Skin of body (tissue), 2 donors: ENCODE measurements around the gene RRP9. TPM values are rescaled to one million over a fixed set of nuclear protein-coding genes. Genes with fewer than 3 reads are reported as not detected.
"Not testable (repeated sequence)": the region's sequence is repeated elsewhere in the genome, so short reads cannot be mapped to it uniquely, and the experiment has no call there.

Source experiments
- DNase-seq: peaks from one replicate; lab custom pipeline; 2025; lab: John Stamatoyannopoulos, UW
- total RNA-seq: library from RNA; depleted of rRNA; stranded (reverse); fragments of >200 nt; gene quantifications from one replicate; pipeline ENCODE4 v1.2.3, GENCODE V29; 2014

Gene RRP9, protein sequence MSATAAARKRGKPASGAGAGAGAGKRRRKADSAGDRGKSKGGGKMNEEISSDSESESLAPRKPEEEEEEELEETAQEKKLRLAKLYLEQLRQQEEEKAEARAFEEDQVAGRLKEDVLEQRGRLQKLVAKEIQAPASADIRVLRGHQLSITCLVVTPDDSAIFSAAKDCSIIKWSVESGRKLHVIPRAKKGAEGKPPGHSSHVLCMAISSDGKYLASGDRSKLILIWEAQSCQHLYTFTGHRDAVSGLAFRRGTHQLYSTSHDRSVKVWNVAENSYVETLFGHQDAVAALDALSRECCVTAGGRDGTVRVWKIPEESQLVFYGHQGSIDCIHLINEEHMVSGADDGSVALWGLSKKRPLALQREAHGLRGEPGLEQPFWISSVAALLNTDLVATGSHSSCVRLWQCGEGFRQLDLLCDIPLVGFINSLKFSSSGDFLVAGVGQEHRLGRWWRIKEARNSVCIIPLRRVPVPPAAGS
- 9.8 TPM for total RNA-seq

DNA sequence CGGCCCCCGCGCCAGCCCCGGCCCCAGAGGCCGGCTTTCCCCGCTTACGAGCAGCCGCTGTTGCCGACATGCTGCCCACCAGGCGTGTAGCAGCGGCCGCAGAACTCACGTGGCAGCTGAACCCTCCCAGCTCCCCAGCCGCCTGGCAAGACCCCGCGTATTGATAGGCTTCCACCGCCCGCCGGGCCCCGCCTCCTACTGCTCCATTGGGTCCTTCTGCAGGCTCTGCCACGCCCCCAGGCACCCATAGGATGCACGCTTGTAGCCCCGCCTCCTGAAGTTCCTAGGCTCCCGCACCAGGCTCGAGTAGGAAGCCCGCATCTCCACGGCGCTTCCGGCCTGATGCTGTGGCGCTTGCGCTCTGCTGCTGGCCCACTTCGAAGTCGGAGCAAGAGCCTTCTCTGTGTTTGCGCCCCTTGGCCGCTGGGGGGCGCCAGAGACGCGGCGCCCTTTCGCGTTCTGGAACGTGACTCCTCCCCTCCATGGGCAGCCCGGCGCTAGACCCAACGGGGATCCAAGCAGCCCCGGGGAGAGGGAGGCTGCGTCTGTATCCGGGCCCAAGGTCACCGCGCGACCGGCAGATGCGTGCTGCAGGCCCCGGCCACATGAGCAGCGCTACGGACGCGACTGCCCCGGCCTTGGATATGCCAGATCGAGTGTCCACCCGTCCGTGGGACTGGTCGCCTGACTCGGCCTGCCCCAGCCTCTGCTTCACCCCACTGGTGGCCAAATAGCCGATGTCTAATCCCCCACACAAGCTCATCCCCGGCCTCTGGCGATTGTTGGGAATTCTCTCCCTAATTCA, at the start of gene RRP9, which contains the start of gene PARP3:
Gene RRP9, minus strand, starts transcription at position 107 of the 805 bp plus-strand sequence. Its CDS starts 37 bp downstream, at position 70.
Gene PARP3, plus strand, starts transcription at position 566 of the 805 bp plus-strand sequence. CDS start 993 bp downstream, outside the sequence.
- peak; percentile 100 for DNase-seq

DNA sequence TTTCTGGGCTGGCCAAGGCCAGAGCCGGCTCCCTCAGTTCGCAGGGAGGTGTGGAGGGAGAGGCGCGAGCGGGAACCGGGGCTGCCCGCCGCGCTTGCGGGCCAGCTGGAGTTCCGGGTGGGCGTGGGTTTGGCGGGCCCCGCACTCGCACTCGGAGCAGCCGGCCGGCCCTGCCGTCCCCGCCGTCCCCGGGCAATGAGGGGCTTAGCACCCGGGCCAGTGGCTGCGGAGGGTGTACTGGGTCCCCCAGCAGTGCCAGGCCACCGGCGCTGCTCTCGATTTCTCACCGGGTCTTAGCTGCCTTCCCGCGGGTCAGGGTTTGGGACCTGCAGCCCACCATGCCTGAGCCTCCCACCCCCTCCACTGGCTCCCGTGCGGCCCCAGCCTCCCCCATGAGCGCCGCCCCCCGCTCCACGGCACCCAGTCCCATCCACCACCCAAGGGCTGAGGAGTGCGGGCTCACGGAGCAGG, 48.8 kb upstream of the RRP9 start:
- DNase-seq, result not testable (repeated sequence)

DNA sequence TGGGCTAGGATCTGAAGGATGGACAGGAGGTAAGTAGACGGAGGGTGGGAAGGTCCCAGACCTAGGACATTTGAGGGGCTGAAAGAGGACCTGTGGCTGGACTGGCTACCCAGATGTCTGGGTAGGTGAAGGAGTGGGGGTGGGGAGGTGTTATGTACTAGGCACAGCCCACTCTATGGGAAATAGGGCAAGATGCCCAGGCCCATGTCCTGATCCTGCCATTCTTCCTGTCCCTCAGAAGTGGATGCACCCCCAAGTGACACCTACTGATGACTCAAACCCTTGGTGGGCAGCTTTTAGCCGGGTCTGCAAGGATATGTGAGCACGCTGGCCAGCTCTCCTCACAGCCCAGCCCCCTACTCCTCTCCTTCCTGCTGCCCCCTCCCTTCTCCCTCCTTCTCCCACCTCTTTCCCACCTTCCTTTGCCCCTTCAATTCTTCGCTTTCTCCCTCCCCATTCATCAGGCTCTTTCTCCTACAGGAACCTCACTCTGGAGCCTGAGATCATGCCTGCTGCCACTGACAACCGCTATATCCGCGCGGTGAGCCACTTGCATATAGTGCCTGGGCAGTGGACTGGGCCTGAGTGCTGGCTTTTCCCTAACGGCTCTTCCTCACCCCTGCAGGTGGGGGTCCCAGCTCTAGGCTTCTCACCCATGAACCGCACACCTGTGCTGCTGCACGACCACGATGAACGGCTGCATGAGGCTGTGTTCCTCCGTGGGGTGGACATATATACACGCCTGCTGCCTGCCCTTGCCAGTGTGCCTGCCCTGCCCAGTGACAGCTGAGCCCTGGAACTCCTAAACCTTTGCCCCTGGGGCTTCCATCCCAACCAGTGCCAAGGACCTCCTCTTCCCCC, 46.8 kb upstream of the RRP9 start:
- DNase-seq, result no peak

DNA sequence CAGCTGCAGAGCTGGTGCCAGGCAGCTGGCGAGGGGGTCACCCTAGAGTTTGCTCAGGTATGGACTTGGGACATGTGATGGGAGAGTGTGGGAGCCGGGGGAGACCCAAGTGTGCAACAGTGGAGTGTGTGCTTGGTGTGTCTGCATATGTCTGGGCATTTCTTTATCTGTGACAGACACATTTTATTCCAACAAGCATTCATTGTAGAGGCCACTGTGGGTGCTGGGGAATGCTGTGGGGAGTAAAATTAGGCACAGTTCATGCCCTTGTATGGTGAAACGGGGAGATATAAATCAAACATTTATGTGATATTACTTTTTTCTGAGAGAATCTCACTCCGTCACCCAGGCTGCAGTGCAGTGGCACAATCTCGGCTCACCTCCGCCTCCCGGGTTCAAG, 45.9 kb upstream of the RRP9 start:
- no peak for DNase-seq

DNA sequence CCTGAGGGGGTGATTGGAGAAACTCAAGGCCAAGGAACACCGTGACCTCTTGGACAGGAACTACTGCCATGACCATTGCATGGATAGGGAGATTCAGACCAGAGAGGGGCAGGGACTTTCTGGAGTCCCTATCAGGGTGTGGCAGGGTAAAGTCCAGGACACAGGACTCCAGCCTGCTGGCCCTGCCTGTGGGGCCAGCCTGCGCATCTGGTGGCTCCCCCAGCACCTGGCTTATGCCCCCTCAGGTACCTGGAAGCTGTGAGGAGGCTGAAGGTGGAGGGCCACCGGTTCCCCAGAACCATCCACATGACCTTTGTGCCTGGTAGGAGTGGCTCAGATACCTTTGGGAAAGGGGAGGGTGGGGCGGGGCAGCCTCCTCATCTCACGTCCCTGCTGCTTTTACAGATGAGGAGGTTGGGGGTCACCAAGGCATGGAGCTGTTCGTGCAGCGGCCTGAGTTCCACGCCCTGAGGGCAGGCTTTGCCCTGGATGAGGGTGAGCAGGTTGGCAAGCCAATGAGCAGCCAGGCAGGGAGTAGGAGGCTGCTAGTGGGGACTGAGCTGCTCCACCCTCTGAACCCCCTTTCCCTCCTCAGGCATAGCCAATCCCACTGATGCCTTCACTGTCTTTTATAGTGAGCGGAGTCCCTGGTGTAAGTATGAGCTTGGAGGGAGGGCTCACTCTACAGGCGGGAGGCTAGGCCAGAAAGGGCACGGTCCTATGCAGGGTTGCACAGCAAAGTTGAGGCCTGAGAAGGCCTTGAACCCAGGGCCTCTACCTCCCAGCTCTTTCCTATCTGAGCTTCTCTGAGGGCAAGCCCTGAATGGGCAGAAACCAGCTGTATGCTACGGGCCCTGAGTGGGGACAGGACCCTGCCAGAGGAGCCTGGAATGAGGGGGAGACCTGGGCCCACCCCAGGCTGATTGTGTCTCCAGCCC, 44.6 kb upstream of the RRP9 start:
- DNase-seq, result no peak

DNA sequence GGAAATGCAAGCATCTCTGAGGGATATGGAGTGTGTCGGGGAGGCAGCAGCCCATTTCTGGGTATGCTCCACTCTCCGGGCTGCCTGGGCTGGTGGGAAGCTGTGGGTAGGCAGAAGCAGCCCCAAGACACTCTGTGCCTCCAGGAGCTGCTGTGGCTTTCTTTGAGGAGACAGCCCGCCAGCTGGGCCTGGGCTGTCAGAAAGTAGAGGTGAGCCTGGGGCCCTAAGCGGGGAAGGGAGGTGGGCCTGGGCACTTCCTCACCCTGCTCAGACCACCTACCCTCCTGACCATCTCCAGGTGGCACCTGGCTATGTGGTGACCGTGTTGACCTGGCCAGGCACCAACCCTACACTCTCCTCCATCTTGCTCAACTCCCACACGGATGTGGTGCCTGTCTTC, 43.4 kb upstream of the RRP9 start:
- no peak for DNase-seq

DNA sequence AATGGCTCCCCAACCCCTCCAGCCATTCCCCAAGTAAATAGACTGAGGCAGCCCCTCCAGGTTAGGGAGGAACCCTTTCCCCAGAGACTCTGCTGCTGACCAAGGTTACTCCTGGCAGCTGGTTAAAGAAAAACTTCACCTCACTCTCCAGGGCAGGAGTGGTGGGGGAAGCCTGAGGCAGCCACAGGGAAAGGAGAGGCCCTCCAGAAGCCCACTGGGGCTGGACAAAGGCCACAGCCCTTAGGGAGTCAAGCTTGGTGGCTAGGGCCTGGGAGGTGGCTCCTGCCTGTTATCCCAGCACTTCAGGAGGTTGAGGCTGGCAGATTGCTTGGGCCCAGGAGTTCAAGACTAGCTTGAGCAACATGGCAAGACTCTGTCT, 42.6 kb upstream of the RRP9 start:
- no peak for DNase-seq

DNA sequence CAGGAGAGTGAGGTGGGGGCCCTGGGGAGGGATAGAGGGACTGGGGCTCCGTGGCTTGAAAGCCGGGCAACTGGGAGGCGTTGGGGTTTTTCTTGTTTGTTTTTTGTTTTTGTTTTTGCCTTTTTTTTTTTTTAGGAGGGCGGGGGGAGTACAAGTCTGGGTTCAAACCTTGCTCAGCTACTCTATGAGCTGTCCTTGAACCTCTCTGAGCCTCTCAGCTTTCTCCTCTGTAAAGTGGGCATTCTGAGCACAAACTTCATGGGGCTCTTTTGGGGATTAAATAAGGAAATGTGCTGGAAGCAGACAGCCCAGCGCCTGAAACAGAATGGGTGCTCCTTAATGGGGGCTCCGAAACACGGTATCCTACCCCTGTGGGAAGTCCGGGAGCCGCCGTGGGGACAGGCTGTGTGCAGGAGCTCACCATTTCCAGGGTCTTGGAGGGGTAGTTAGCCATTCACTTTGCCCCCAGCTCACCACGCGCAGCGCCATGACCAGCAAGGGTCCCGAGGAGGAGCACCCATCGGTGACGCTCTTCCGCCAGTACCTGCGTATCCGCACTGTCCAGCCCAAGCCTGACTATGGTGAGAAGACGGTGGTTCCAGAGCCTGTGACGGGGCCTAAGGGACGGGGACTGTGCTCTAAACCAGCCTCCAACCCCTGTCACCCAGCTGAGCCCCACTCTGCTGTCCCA, 42.0 kb upstream of the RRP9 start:
- DNase-seq, result no peak

DNA sequence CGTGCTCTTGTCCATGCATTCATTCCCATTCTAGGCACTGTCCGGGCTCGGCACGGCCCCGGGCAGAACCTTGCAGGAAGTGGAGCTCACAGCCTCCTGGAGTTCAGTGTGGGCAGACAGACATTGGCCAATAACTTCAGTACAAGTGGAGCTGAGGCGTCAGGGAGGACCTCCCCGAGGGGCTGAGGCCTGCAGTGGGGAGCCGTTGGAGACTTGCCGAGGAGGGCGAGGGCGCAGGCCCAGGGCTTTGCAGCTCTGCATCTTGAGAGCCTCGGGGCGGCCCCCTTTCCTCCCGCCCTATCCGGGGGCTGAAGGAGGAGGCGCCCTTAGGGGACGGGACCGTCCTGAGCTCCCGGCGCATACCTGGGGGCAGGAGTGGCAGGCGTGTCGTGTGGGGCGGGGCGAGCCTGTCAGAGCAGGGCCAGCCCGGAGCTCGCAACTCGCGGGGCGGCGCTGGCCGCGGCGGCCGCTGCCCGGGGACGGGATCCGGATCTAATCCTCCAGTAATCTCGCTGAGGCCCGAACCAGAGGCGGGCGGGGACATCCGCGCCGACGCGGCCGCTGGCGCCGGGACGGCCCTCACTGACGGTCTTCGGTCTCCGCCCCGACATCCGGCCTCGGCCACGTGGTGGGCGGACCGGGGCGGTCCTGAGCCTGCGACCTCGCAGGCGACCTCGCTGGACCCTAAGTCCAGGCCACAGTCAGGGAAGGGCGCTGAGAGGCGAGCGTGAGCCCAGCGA, 41.3 kb upstream of the RRP9 start, which contains the start of gene ACY1:
Gene ACY1, plus strand, starts transcription at position 698 of the 740 bp plus-strand sequence. CDS start 530 bp downstream, outside the sequence.
- peak; percentile 78 for DNase-seq

DNA sequence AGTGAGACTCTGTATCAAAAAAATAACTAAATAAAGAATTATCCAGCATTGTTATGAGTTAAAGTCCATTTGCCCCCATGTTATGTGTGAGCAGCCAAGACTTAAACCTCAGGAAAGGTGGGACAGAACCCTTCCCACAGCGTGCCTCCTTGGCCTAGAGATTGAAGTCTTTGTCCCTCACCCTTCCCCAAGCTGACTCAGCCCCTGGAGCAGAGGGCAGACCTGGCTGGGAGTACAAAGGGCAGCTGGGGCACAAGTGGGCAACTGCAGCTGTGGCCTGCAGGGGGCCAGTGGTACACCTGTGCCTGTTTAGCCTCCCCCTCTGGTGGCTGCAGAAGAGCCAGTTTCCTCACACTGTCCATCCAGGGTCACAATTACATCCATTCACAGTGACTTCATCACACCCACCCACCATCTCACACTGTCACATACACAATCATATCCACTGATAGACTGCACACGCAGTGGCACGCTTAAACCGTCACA, 40.7 kb upstream of the RRP9 start:
- DNase-seq, result no peak

DNA sequence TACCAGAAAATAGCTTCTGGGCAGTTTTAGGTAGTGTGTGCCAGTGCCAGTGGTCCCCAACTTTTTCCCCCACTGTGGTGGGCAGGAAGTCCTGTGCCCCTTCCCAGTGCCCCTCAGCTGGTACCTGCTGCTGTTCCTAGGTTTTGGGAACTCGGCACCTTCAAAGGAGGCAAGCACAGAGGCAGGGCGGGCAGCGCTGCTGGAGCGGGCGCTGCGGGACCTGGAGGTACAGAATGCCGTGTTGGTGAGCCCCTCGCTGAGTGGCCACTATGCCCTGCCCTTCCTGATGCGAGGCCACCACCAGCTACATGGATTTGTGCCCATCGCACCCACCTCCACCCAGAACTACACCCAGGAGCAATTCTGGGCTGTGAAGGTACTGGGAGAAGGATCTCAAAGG, 38.5 kb upstream of the RRP9 start:
- DNase-seq, result no peak

DNA sequence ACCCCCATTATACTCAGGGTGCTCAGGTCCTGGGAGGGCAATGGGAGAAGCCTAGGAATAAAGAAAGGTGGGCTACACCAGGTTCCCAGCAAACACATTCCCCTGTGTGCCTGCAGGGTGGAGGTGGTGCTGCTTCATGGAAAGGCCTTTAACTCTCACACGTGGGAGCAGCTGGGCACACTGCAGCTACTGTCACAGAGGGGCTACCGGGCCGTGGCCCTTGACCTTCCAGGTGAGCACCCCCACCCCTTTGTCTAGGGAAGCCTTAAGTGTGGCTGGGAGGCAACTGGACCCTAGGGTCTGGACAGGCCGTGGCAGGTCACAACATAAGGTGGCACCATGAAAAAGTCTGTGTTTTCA, 36.4 kb upstream of the RRP9 start:
- DNase-seq, result no peak

DNA sequence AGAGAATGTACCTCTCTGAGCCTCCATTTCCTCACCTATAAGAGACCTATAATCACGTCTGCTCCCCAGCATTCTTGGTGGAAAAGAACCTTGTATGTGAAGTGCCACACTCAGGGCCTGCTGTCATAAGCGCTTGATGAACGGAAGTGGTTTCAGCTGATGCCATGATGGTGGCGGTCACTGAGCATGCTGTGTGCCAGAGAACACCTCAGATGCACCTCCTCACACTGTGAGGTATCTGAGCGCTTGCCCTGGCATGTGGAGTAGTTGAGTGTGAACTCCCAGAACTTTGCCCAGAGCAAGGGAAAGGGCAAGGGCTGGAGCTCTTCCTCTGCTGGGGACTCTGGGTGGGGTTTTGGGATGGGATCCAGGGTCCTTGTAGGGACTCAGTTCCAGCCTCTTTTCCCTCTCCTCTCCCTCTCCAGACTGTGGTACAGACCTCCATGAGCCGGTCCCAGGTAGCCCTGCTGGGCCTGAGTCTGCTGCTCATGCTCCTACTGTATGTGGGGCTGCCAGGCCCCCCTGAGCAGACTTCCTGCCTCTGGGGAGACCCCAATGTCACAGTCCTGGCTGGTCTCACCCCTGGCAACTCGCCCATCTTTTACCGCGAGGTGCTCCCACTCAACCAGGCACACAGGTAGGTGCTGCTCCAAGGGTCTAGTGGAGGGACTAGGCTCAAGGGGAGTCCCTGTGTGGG, 35.9 kb upstream of the RRP9 start:
- DNase-seq, result no peak

DNA sequence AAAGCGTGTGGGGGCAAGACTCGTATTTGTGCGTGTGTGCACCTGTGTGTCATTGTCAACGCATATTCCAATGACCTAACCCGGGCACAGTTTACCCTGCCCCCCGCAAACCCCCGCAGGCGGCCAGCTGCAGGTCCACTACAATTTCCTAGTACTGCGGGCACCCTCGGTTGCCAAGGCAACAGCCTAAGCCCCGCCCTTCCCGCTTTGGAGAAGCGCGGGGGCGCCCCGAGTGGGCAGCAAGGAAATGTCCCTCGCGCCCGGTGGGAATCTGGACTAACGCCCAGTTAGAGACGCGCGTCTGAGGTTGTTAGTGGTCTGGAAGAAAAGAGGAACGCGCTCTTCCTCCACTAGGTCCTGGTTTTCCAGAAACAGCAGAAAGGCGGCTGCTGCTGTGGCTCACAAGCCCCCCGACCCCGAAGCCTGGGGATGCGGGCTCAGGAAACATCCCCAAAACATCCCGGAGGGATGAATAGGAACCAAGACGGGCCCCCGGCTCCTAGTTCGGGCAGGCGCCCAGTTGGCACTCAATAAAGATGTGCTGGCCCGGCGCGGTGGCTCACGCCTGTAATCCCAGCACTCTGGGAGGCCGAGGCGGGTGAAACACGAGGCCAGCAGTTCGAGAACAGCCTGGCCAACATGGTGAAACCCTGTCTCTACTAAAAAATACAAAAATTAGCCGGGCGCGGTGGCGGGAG, 34.3 kb upstream of the RRP9 start:
- no peak for DNase-seq

DNA sequence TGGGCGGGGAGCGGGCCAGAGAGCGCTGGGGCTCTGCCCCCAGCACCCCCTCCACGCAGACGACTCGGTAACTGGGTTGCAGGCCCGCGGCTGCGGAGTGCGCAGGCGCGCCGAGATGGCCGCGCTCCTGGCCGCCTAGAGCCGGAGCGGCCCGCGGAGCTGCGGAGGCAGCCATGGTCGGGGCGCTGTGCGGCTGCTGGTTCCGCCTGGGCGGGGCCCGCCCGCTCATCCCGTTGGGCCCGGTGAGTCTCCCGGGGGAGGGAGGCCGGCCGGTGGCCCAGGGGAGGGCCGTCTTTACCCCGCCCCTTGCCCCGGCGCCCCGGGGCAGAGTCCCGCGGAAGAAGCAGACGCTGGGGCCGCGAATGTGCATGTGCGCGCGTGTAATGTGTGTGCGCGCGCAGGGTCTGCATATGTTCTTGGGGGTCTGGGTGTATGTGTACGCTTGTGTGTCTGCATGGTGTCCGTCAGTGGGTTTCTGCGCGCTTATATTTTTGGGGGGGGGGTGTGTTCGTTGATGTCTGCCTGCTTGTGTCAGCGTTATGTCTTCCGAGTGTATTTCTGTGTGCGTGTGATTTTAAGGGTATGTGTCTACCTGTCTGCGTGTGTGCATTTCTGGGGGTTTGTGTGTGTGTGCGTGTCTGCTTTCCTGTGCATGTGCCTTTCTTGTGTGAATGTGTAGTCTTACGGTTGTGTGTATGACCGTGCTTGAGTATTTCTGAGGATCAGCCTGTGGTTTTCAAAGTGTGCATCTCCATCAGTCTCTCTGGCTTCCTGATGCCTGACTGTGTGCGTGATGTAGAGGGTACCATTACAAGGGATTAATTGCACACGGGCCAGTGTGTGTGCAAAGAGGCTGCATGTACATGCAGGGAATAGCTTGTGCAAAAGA, 33.5 kb upstream of the RRP9 start, which contains the start of gene ABHD14A:
Gene ABHD14A, plus strand, starts transcription at position 102 of the 889 bp plus-strand sequence. Its CDS starts 72 bp downstream, at position 174.
- peak; percentile 59 for DNase-seq
